ENCODE data around the gene NIPSNAP2. TPM values are rescaled to one million over a fixed set of nuclear protein-coding genes. Genes with fewer than 3 reads are reported as not detected.

Gene NIPSNAP2
- total and polyA plus RNA-seq, 2 of the 13 experiments (the other 11 are each of a cell fraction or from before 2014, with no cell fraction given) = 40.3 to 61.5 TPM

- TF ChIP-seq ZNF362 (CRISPR knock-in tag; IDR thresholded peaks at IDR 0.05; ENCODE audit: borderline replicate concordance) (peak; percentile 80), SAP130 (CRISPR knock-in tag; IDR thresholded peaks at IDR 0.05; ENCODE audit: low read depth) (peak; percentile 89), ATF4 (CRISPR knock-in tag; IDR thresholded peaks at IDR 0.05) (peak in 1 of 2 experiments; percentile 52; a peak in 2 of 4 replicates), JDP2 (CRISPR knock-in tag; IDR thresholded peaks at IDR 0.05; ENCODE audit: borderline replicate concordance) (no peak), POGK (CRISPR knock-in tag; conservative IDR thresholded peaks at IDR 0.05) (0 out of 2 replicates have a peak, but pooled peaks have one; percentile 29), NCOR1 (IDR thresholded peaks at IDR 0.05; ENCODE audit: borderline replicate concordance, low read length) (peak; percentile 86), CEBPZ (IDR thresholded peaks at IDR 0.05; ENCODE audit: low read length) (no peak), MEIS1 (CRISPR knock-in tag; IDR thresholded peaks at IDR 0.05; ENCODE audit: borderline replicate concordance) (0 out of 2 replicates have a peak, but pooled peaks have one; percentile 19), ZNF580 (CRISPR knock-in tag; IDR thresholded peaks at IDR 0.05; ENCODE audit: borderline replicate concordance, low read depth) (peak; percentile 12; the same call in 1 of the 2 replicates), JUNB (CRISPR knock-in tag; IDR thresholded peaks at IDR 0.05; ENCODE audit: borderline replicate concordance) (0 out of 2 replicates have a peak, but pooled peaks have one; percentile 31), SYNCRIP (IDR thresholded peaks at IDR 0.05; ENCODE audit: insufficient read depth, low read depth, low read length) (no peak), ZNF710 (CRISPR knock-in tag; IDR thresholded peaks at IDR 0.05; ENCODE audit: borderline replicate concordance) (no peak), PRPF4 (IDR thresholded peaks at IDR 0.05; ENCODE audit: low read depth, low read length, poor library complexity, severe bottlenecking) (no peak), ZNF501 (CRISPR knock-in tag; IDR thresholded peaks at IDR 0.05) (peak; percentile 20; the same call in 1 of the 2 replicates), GATAD2A (CRISPR knock-in tag; IDR thresholded peaks at IDR 0.05) (peak; percentile 71), HNF4G (IDR thresholded peaks at IDR 0.05; ENCODE audit: borderline replicate concordance, low read depth, low read length) (peak; percentile 77), HNF4G (CRISPR knock-in tag; IDR thresholded peaks at IDR 0.05; ENCODE audit: borderline replicate concordance, low read depth) (no peak; the same call in 1 of the 2 replicates), ZNF329 (CRISPR knock-in tag; IDR thresholded peaks at IDR 0.05; ENCODE audit: low read depth) (no peak)
Measured at GRCh38 chr7:56028942-56029630, 64.7 kb downstream of the NIPSNAP2 start (continued).
